Heart left ventricle (tissue), 13 donors: ENCODE data around the gene GRM3.

Source experiments
- POLR2A ChIP-seq, 2 donors: fragments of 450-650 bp; IDR thresholded peaks; one replicate each; pipeline ENCODE4 v1.6.1; 2017; ENCODE audit warnings: antibody characterized with exemption in 2 of 2, mild to moderate bottlenecking in 2 of 2, moderate library complexity in 2 of 2
- TF ChIP-seq, protein P1 (sequence below), 12 donors: fragments of 200-600 bp; sonication (generic) in 4 of 12; IDR thresholded peaks; one replicate each; pipeline versions ENCODE4 v1.5.0 to v1.8.0; 2018 to 2022; ENCODE audit warnings: antibody characterized with exemption in 12 of 12, mild to moderate bottlenecking in 5 of 12
- donor health status: ischemic (EF 13 %, LVEDD 7.1; RV severe dilation, severe dysfunction).
- donor health status: DM: no; HTN: yes; CAD: no.
- donor health status: DM: no; HTN: no; CAD: no.
- donor health status: ischemic (EF 25% LVEDD 6.9; RV normal size, moderate dysfunction).
- donor health status: ischemic (EF 25% LVEDD 5.7; RV mildly dilated, moderate dysfunction).
- donor health status: ischemic (EF 35%, LVEDD 5.7; RV mildly dilated, moderate dysfunction).
- donor health status: nonischemic (EF 11% LVEDD 7.7; RV severe dilation, severe dysfunction).
- donor health status: DM: yes; HTN: yes; CAD: no.
- donor health status: PGD.
- donor health status: ischemic (EF 29% LVEDD 5.4; RV normal size, mild dysfunction).
- donor health status: nonischemic (EF 23%, LVEDD 6.1; RV moderate dilation, normal function).

DNA sequence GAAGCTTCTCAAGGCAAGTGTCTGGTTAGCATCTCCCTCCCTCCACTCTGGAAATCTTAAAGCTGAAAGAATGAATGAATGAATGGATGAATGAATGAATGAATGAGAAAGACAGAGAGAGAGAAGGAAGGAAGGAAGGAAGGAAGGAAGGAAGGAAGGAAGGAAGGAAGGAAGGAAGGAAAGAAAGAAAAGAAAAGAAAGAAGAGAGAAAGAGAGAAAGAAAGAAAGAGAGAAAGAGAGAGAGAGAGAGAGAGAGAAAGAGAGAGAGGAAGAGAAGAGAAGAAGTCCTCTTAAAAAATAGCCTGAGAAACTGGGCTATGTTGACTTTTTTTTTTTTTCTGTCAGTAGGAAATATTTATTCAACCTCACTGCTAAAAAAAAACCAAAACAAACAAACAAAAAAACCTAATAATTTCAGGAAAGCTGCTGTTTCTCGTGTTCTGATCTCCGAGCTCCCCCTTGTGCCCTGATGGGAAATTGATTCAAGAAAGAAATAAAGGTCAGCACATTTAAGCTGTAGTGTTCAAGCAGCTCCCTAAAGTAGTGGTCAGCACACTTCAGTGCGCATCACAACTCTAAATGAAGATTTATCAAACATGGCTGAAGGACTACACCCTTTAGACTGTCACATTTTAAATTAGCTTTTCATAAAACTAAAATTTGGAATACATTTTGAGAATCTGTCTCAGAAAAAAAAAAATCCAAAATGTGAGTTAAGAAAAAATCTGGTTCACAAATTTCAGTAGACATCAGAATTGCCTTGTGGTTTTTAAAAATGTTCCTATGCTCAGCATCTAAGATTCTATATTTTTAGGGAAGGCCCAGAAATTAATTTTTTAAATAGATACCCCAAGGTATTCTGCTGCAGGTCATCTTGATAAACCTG is 261.5 kb downstream of the GRM3 start:
- TF ChIP-seq, protein P1, sequence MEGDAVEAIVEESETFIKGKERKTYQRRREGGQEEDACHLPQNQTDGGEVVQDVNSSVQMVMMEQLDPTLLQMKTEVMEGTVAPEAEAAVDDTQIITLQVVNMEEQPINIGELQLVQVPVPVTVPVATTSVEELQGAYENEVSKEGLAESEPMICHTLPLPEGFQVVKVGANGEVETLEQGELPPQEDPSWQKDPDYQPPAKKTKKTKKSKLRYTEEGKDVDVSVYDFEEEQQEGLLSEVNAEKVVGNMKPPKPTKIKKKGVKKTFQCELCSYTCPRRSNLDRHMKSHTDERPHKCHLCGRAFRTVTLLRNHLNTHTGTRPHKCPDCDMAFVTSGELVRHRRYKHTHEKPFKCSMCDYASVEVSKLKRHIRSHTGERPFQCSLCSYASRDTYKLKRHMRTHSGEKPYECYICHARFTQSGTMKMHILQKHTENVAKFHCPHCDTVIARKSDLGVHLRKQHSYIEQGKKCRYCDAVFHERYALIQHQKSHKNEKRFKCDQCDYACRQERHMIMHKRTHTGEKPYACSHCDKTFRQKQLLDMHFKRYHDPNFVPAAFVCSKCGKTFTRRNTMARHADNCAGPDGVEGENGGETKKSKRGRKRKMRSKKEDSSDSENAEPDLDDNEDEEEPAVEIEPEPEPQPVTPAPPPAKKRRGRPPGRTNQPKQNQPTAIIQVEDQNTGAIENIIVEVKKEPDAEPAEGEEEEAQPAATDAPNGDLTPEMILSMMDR (IDR thresholded peaks at IDR 0.05): peak in 11 of 12 donors; percentile 17 to 62 (median 43)
- no peak for TF ChIP-seq POLR2A (IDR thresholded peaks at IDR 0.05)
